PC-9 (cell line): Measurements from ENCODE around the gene SETBP1. TPM values are rescaled to one million over a fixed set of nuclear protein-coding genes. Genes with fewer than 3 reads are reported as not detected.

Experiments used
- BruUV-seq: library from RNA; stranded (reverse); fragments of 400-500 nt; replicated peaks from 2 replicates; lab custom pipeline; 2021; lab: Mats Ljungman, UMichigan
- CTCF ChIA-PET: fragments of 300-600 bp; sonication (Branson Sonifier 250); formaldehyde crosslinking; loops from one replicate; lab custom pipeline; 2022; ENCODE audit warnings: antibody characterized with exemption; lab: Charles Lee
- POLR2A ChIA-PET: fragments of 300-600 bp; sonication (Branson Sonifier 250); formaldehyde crosslinking; loops from one replicate; lab custom pipeline; 2022; ENCODE audit warnings: antibody characterized with exemption; ENCODE audit not compliant: unreplicated experiment; lab: Charles Lee
- DNase-seq, 2 experiments: peaks; one replicate each; pipeline versions ENCODE4 v3.0.0 to v3.0.0-alpha.2; 2015 to 2022; ENCODE audit warnings: mixed read lengths in 1 of 2
- H2AFZ ChIP-seq: fragments of 200-600 bp; sonication (generic); 2 replicates; pipeline ENCODE4 v1.8.1; 2017; ENCODE audit warnings: antibody characterized with exemption
- H3F3A ChIP-seq: fragments of 200-600 bp; sonication (generic); 2 replicates; pipeline ENCODE4 v1.8.1; 2017; ENCODE audit warnings: antibody characterized with exemption, mild to moderate bottlenecking, low read depth; ENCODE audit not compliant: insufficient read depth
- H3K27ac ChIP-seq: fragments of 200-600 bp; sonication (generic); 2 replicates; pipeline ENCODE4 v1.6.1; 2016; ENCODE audit warnings: mixed run types
- H3K27me3 ChIP-seq: fragments of 200-600 bp; sonication (generic); 2 replicates; pipeline ENCODE4 v1.6.1; 2016; ENCODE audit warnings: low read depth, mixed run types; ENCODE audit not compliant: insufficient read depth
- H3K36me3 ChIP-seq: fragments of 200-600 bp; sonication (generic); 2 replicates; pipeline ENCODE4 v1.6.1; 2016; ENCODE audit warnings: low read depth, mixed run types
- H3K4me1 ChIP-seq: fragments of 200-600 bp; sonication (generic); replicated peaks from 2 replicates; pipeline ENCODE4 v1.6.1; 2016; ENCODE audit warnings: mixed run types; ENCODE audit not compliant: insufficient read depth
- H3K4me2 ChIP-seq: fragments of 200-600 bp; sonication (generic); 2 replicates; pipeline ENCODE4 v1.6.1; 2017; ENCODE audit warnings: mixed run types
- H3K4me3 ChIP-seq: fragments of 200-600 bp; sonication (generic); 2 replicates; pipeline ENCODE4 v1.6.1; 2016; ENCODE audit warnings: mixed run types
- H3K79me2 ChIP-seq: fragments of 200-600 bp; sonication (generic); 2 replicates; pipeline ENCODE4 v1.6.1; 2017; ENCODE audit warnings: low read depth, mixed run types
- H3K9me2 ChIP-seq: fragments of 200-600 bp; sonication (generic); 2 replicates; pipeline ENCODE4 v1.8.1; 2017; ENCODE audit warnings: mild to moderate bottlenecking; ENCODE audit not compliant: insufficient read depth
- H3K9me3 ChIP-seq: fragments of 200-600 bp; sonication (generic); 2 replicates; pipeline ENCODE4 v1.8.1; 2016; ENCODE audit warnings: low read depth; ENCODE audit not compliant: insufficient read depth
- H4K20me1 ChIP-seq: fragments of 200-600 bp; sonication (generic); 2 replicates; pipeline ENCODE4 v1.8.1; 2017; ENCODE audit not compliant: insufficient read depth
- EZH2 ChIP-seq: fragments of 200-600 bp; sonication (generic); IDR thresholded peaks from 2 replicates; pipeline ENCODE4 v1.8.0; 2017; ENCODE audit warnings: antibody characterized with exemption, low read depth
- intact Hi-C: fragments of 100-400 bp; cut with micrococcal nuclease; formaldehyde crosslinking; loops from one replicate; pipeline ENCODE4 v1.10.0; 2022; ENCODE audit not compliant: unreplicated experiment
- total RNA-seq: library from RNA; stranded (reverse); gene quantifications from 2 replicates; pipeline ENCODE4 v1.2.3, GENCODE V29; 2021
- TF ChIP-seq, protein P1 (sequence below): fragments of 200-600 bp; sonication (generic); conservative IDR thresholded peaks from 2 replicates; pipeline ENCODE4 v1.6.1; 2017; ENCODE audit warnings: mixed run types, antibody characterized with exemption, mild to moderate bottlenecking, moderate library complexity

Gene SETBP1
- total RNA-seq, 1 experiment from 2014 or later: 9.0 TPM

GRCh38 chr18:44921974-44922373 is 241.3 kb downstream of the SETBP1 start:
- BruUV-seq: no TSS peak
- CTCF ChIA-PET: no interaction called here
- intact Hi-C loops: no loop called here
- H3K4me3 ChIP-seq: no peak overlapping the region
- no peaks in the 10 kb centered on the region for H3F3A ChIP-seq
- no peak overlapping the region for H3K4me2 ChIP-seq
- H3K4me1 ChIP-seq: no peaks in the 10 kb centered on the region
- POLR2A ChIA-PET: no interaction called here
- H3K9me3 ChIP-seq: no peaks in the 10 kb centered on the region
- no peak overlapping the region for H2AFZ ChIP-seq
- H4K20me1 ChIP-seq: no peaks in the 10 kb centered on the region
- no peak for DNase-seq
- no peaks in the 10 kb centered on the region for H3K9me2 ChIP-seq
- H3K79me2 ChIP-seq: no peaks in the 10 kb centered on the region
- H3K27ac ChIP-seq: no peak overlapping the region
- no peaks in the 10 kb centered on the region for H3K36me3 ChIP-seq
- TF ChIP-seq EZH2: no peak
- TF ChIP-seq, protein P1, sequence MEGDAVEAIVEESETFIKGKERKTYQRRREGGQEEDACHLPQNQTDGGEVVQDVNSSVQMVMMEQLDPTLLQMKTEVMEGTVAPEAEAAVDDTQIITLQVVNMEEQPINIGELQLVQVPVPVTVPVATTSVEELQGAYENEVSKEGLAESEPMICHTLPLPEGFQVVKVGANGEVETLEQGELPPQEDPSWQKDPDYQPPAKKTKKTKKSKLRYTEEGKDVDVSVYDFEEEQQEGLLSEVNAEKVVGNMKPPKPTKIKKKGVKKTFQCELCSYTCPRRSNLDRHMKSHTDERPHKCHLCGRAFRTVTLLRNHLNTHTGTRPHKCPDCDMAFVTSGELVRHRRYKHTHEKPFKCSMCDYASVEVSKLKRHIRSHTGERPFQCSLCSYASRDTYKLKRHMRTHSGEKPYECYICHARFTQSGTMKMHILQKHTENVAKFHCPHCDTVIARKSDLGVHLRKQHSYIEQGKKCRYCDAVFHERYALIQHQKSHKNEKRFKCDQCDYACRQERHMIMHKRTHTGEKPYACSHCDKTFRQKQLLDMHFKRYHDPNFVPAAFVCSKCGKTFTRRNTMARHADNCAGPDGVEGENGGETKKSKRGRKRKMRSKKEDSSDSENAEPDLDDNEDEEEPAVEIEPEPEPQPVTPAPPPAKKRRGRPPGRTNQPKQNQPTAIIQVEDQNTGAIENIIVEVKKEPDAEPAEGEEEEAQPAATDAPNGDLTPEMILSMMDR: no peak
- H3K27me3 ChIP-seq: no peaks in the 10 kb centered on the region

DNA sequence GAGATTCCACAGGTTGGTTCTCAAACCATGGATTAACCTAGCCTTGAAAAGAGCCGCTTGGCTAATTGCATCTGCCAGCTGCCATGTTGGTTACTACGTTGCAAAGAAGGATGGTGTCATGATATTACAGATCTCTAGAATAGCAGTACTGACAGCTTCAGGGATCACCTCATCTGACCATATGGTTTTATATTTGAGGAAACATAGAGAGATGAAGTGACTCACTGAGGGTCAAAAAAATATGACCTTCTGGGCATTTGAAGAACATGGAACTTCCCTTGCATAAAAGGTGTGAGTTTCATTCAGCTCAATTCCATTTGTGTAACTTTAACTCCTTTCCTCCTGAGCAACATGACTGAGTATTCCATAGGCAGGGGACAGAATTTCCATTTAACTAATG is 242.3 kb downstream of the SETBP1 start:
- Histone ChIP-seq H3K79me2 (no peaks in the 10 kb centered on the region), H3K4me1 (no peaks in the 10 kb centered on the region), H3K4me2 (no peak overlapping the region), H3K27me3 (no peaks in the 10 kb centered on the region), H3F3A (no peaks in the 10 kb centered on the region), H3K9me3 (no peaks in the 10 kb centered on the region), H4K20me1 (no peaks in the 10 kb centered on the region), H3K4me3 (no peak overlapping the region), H3K9me2 (no peaks in the 10 kb centered on the region), H3K27ac (no peak overlapping the region), H3K36me3 (no peaks in the 10 kb centered on the region), H2AFZ (no peak overlapping the region)
- BruUV-seq: no TSS peak
- TF ChIP-seq, protein P1: no peak
- no peak for TF ChIP-seq EZH2
- intact Hi-C loops: no loop called here
- DNase-seq: no peak
- ChIA-PET POLR2A (no interaction called here), CTCF (no interaction called here)

GRCh38 chr18:44924785-44925499 is 244.3 kb downstream of the SETBP1 start:
- Histone ChIP-seq H3K4me1 (no peaks in the 10 kb centered on the region), H3K4me3 (no peak overlapping the region), H3K4me2 (no peak overlapping the region), H4K20me1 (no peaks in the 10 kb centered on the region), H3K9me2 (no peaks in the 10 kb centered on the region), H3K27ac (no peak overlapping the region), H3K27me3 (no peaks in the 10 kb centered on the region), H3K36me3 (no peaks in the 10 kb centered on the region), H2AFZ (no peak overlapping the region), H3F3A (no peaks in the 10 kb centered on the region), H3K9me3 (no peaks in the 10 kb centered on the region), H3K79me2 (no peaks in the 10 kb centered on the region)
- ChIA-PET CTCF (no interaction called here), POLR2A (no interaction called here)
- TF ChIP-seq EZH2: no peak
- TF ChIP-seq, protein P1: no peak
- no TSS peak for BruUV-seq
- no peak for DNase-seq
- intact Hi-C loops: no loop called here
